Endothelial cell of umbilical vein (primary cell): ENCODE results near the gene UBL3.

Source experiments
- POLR2A ChIP-seq: IDR thresholded peaks from 2 replicates; pipeline ENCODE4 v1.6.1; 2012; ENCODE audit warnings: low read depth, mild to moderate bottlenecking, control low read depth, low read length
- TF ChIP-seq, protein P1 (sequence below), 2 donors: IDR thresholded peaks; 1 replicate in 1 of 2; 2 replicates in 1 of 2; pipeline ENCODE4 v1.5.1; 2011; ENCODE audit warnings: low read length in 2 of 2, mild to moderate bottlenecking in 2 of 2, moderate library complexity in 2 of 2, control low read depth in 1 of 2, inconsistent platforms in 1 of 2, low read depth in 1 of 2; ENCODE audit not compliant: insufficient read depth in 1 of 2; ENCODE audit errors: extremely low read depth in 1 of 2

DNA sequence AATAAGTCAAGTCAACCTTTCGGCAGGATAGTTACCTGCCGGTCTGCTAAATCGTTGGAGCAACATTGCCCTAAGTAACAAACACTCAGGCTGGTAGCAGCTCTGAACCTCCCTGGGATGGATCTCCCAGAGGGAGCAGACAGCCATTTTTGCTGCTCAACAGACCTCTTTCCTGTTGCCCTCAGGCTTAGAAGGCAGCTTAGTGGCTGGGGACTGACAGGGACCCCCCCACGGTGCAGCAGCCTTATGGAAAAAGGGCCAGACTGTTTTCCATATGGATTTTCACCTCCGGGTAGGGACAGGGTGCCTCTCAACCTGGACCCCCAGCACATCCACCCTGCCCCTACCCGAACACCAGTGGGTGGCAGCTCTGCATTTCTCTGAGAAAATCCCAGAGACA, 49.7 kb downstream of the UBL3 start:
- TF ChIP-seq POLR2A = no peak
- TF ChIP-seq, protein P1, sequence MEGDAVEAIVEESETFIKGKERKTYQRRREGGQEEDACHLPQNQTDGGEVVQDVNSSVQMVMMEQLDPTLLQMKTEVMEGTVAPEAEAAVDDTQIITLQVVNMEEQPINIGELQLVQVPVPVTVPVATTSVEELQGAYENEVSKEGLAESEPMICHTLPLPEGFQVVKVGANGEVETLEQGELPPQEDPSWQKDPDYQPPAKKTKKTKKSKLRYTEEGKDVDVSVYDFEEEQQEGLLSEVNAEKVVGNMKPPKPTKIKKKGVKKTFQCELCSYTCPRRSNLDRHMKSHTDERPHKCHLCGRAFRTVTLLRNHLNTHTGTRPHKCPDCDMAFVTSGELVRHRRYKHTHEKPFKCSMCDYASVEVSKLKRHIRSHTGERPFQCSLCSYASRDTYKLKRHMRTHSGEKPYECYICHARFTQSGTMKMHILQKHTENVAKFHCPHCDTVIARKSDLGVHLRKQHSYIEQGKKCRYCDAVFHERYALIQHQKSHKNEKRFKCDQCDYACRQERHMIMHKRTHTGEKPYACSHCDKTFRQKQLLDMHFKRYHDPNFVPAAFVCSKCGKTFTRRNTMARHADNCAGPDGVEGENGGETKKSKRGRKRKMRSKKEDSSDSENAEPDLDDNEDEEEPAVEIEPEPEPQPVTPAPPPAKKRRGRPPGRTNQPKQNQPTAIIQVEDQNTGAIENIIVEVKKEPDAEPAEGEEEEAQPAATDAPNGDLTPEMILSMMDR (IDR thresholded peaks at IDR 0.05; ENCODE audit: extremely low read depth in 1 of 2, insufficient read depth in 1 of 2, low read depth in 1 of 2, low read length in 2 of 2) = no peak
